Epidermal melanocyte (primary cell): ENCODE measurements around the gene MXD3.

Experiments
- DNase-seq: peaks from one replicate; pipeline ENCODE4 v3.0.0; 2011; ENCODE audit warnings: low spot score; ENCODE audit not compliant: insufficient read length

MXD3 gene

GRCh38 chr5:177303121-177303924 is 8.4 kb downstream of the MXD3 start, which contains the start of the genes PRELID1 and RAB24:
TSS of gene PRELID1 (plus strand) at chr5:177303799. CDS start at chr5:177303986, 187 bp downstream.
TSS of gene RAB24 (minus strand) at chr5:177303719. CDS start at chr5:177303288, 431 bp downstream.
- peak; percentile 93 for DNase-seq

- DNase-seq, result no peak
Observed at GRCh38 chr5:177302354-177303110, 9.2 kb downstream of the MXD3 start.

- no peak for DNase-seq
Observed at GRCh38 chr5:177301503-177302165, 10.1 kb downstream of the MXD3 start.

- no peak for DNase-seq
Observed at GRCh38 chr5:177300951-177301350, 10.7 kb downstream of the MXD3 start.

GRCh38 chr5:177300236-177300880 is 11.3 kb downstream of the MXD3 start:
- DNase-seq, result no peak

- no peak for DNase-seq
Observed at GRCh38 chr5:177299697-177300096, 12.0 kb downstream of the MXD3 start.

- no peak for DNase-seq
Observed at GRCh38 chr5:177297922-177298321, 13.8 kb downstream of the MXD3 start.

- DNase-seq, result no peak
Observed at GRCh38 chr5:177296581-177296980, 15.1 kb downstream of the MXD3 start.

GRCh38 chr5:177295924-177296323 is 15.8 kb downstream of the MXD3 start:
- DNase-seq, result no peak

- DNase-seq, result no peak
Observed at GRCh38 chr5:177294632-177295031, 17.1 kb downstream of the MXD3 start.

- DNase-seq, result no peak
Observed at GRCh38 chr5:177293819-177294581, 17.7 kb downstream of the MXD3 start.

- DNase-seq, result no peak
Observed at GRCh38 chr5:177291735-177292134, 20.0 kb downstream of the MXD3 start.

- no peak for DNase-seq
Observed at GRCh38 chr5:177290816-177291596, 20.7 kb downstream of the MXD3 start.

- DNase-seq, result no peak
Observed at GRCh38 chr5:177288191-177288590, 23.5 kb downstream of the MXD3 start.

- DNase-seq, result no peak
Observed at GRCh38 chr5:177276886-177277285, 34.8 kb downstream of the MXD3 start.

- DNase-seq, result no peak
Observed at GRCh38 chr5:177275883-177276282, 35.8 kb downstream of the MXD3 start.

- DNase-seq, result no peak
Observed at GRCh38 chr5:177271113-177271512, 40.6 kb downstream of the MXD3 start.

GRCh38 chr5:177270653-177271052 is 41.0 kb downstream of the MXD3 start:
- no peak for DNase-seq

GRCh38 chr5:177269976-177270375 is 41.7 kb downstream of the MXD3 start:
- DNase-seq, result no peak
